M059J (cell line): ENCODE results near the gene DENND4A. TPM values are rescaled to one million over a fixed set of nuclear protein-coding genes. Genes with fewer than 3 reads are reported as not detected.

Experiments used
- DNase-seq: peaks from one replicate; pipeline ENCODE4 v3.0.0-alpha.2; 2012; ENCODE audit warnings: low read depth
- total RNA-seq: library from RNA; depleted of rRNA; stranded (reverse); fragments of >200 nt; shearing (Covaris generic); gene quantifications from 2 replicates; pipeline ENCODE4 v1.2.3, GENCODE V29; 2014; rRNA removed

Gene DENND4A
- 9.6 and 13.9 TPM in 2 replicates for total RNA-seq

- peak; percentile 96 for DNase-seq
Observed at GRCh38 chr15:65792138-65792987, at the start of gene DENND4A. Gene DENND4A, minus strand, starts transcription at chr15:65792293. Its CDS starts 35,843 bp downstream, at chr15:65756450.

GRCh38 chr15:65841121-65841930 lies 49.2 kb upstream of the DENND4A start:
- DNase-seq, result peak; percentile 48

- DNase-seq, result no peak
Observed at GRCh38 chr15:65839985-65840384, 47.9 kb upstream of the DENND4A start.

GRCh38 chr15:65839354-65839901 lies 47.3 kb upstream of the DENND4A start:
- DNase-seq, result no peak

- DNase-seq, result no peak
Observed at GRCh38 chr15:65837301-65838294, 45.5 kb upstream of the DENND4A start.

GRCh38 chr15:65836665-65837064 lies 44.6 kb upstream of the DENND4A start:
- no peak for DNase-seq

GRCh38 chr15:65835447-65835846 lies 43.4 kb upstream of the DENND4A start:
- no peak for DNase-seq

GRCh38 chr15:65834603-65835282 lies 42.6 kb upstream of the DENND4A start:
- DNase-seq, result no peak

GRCh38 chr15:65833501-65834205 lies 41.6 kb upstream of the DENND4A start:
- peak; percentile 30 for DNase-seq

- DNase-seq, result peak; percentile 96
Observed at GRCh38 chr15:65832549-65833364, 40.7 kb upstream of the DENND4A start.

GRCh38 chr15:65829130-65829764 lies 37.2 kb upstream of the DENND4A start:
- DNase-seq, result peak; percentile 33

GRCh38 chr15:65828585-65828984 lies 36.5 kb upstream of the DENND4A start:
- no peak for DNase-seq

GRCh38 chr15:65827065-65827464 lies 35.0 kb upstream of the DENND4A start:
- no peak for DNase-seq

- peak; percentile 27 for DNase-seq
Observed at GRCh38 chr15:65824941-65825544, 33.0 kb upstream of the DENND4A start.

- DNase-seq, result peak; percentile 67
Observed at GRCh38 chr15:65824031-65824743, 32.1 kb upstream of the DENND4A start.

- DNase-seq, result no peak
Observed at GRCh38 chr15:65822316-65822715, 30.2 kb upstream of the DENND4A start.

- no peak for DNase-seq
Observed at GRCh38 chr15:65821070-65821469, 29.0 kb upstream of the DENND4A start.
